GM12878 (cell line): ENCODE results near the gene UQCC5.

Experiments used
- EZH2 ChIP-seq: IDR thresholded peaks from 2 replicates; pipeline ENCODE4 v1.6.1; 2012; ENCODE audit warnings: low read depth, mild to moderate bottlenecking, control low read depth, inconsistent platforms, low read length, borderline replicate concordance; ENCODE audit not compliant: control insufficient read depth
- FOS ChIP-seq: IDR thresholded peaks from 3 replicates; pipeline ENCODE4 v1.6.1; 2011; ENCODE audit warnings: borderline replicate concordance; ENCODE audit not compliant: insufficient read length; ENCODE audit errors: extremely low read depth
- NR2C2 ChIP-seq: IDR thresholded peaks from 2 replicates; pipeline ENCODE4 v1.6.1; 2011; ENCODE audit warnings: borderline replicate concordance, low read depth; ENCODE audit not compliant: control insufficient read depth, insufficient read length
- PAX5 ChIP-seq: IDR thresholded peaks from 2 replicates; pipeline ENCODE4 v1.6.1; 2011; ENCODE audit warnings: low read depth, low read length, borderline replicate concordance
- POLR2A ChIP-seq: IDR thresholded peaks from 2 replicates; pipeline ENCODE4 v1.6.1; 2011; ENCODE audit warnings: low read depth, mild to moderate bottlenecking, low read length
- POLR2AphosphoS5 ChIP-seq: IDR thresholded peaks from 2 replicates; pipeline ENCODE4 v1.6.1; 2011; ENCODE audit warnings: mild to moderate bottlenecking, low read length, inconsistent platforms
- SIN3A ChIP-seq: IDR thresholded peaks from 2 replicates; pipeline ENCODE4 v1.6.1; 2012; ENCODE audit warnings: low read depth, low read length, improper control_type of control experiment
- SPI1 ChIP-seq: IDR thresholded peaks from 2 replicates; pipeline ENCODE4 v1.6.1; 2011; ENCODE audit warnings: low read depth, mild to moderate bottlenecking, low read length, moderate library complexity, borderline replicate concordance; ENCODE audit not compliant: insufficient read depth
- TAF1 ChIP-seq: IDR thresholded peaks from 2 replicates; pipeline ENCODE4 v1.6.1; 2011; ENCODE audit warnings: mild to moderate bottlenecking, low read depth, low read length, borderline replicate concordance
- YBX1 ChIP-seq: fragments of 450-650 bp; IDR thresholded peaks from 2 replicates; pipeline ENCODE4 v1.6.1; 2016; ENCODE audit warnings: antibody characterized with exemption
- TF ChIP-seq, protein P1 (sequence below), 3 experiments: IDR thresholded peaks in 2 of 3; conservative IDR thresholded peaks in 1 of 3; 2 replicates each; pipeline ENCODE4 v1.5.1; 2011; ENCODE audit warnings: low read depth in 3 of 3, low read length in 3 of 3, mild to moderate bottlenecking in 3 of 3, control low read depth in 2 of 3, moderate library complexity in 2 of 3, inconsistent platforms in 1 of 3, mixed read lengths in 1 of 3; ENCODE audit not compliant: control insufficient read depth in 2 of 3, insufficient read depth in 1 of 3; ENCODE audit errors: extremely low read depth in 1 of 3
- TF ChIP-seq, protein P2 (sequence below): fragments of 450-650 bp; IDR thresholded peaks from 2 replicates; pipeline ENCODE4 v1.6.1; 2014; ENCODE audit warnings: mild to moderate bottlenecking

DNA sequence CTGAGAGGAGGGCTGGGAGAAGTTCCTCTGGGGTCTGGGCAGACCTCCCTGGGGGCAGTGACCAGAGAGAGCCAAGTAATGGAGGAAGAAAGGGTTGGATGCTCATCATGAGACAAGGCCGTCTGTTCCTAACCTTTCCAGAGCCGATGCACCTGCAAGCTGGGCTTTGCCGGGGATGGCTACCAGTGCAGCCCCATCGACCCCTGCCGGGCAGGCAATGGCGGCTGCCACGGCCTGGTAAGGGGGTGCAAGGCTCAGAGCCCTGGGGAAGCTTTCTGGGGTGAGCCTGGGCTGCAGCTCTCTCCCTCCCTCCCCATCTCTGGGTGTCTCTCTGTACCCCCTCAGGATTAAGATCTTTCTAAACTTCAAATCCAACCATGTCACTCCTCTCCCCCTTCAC lies 24.9 kb upstream of the UQCC5 start:
- TF ChIP-seq POLR2AphosphoS5 (no peak), YBX1 (no peak), NR2C2 (no peak), TAF1 (no peak), SIN3A (no peak), SPI1 (no peak), FOS (no peak), POLR2A (no peak), PAX5 (no peak), EZH2 (no peak)
- TF ChIP-seq, protein P1, sequence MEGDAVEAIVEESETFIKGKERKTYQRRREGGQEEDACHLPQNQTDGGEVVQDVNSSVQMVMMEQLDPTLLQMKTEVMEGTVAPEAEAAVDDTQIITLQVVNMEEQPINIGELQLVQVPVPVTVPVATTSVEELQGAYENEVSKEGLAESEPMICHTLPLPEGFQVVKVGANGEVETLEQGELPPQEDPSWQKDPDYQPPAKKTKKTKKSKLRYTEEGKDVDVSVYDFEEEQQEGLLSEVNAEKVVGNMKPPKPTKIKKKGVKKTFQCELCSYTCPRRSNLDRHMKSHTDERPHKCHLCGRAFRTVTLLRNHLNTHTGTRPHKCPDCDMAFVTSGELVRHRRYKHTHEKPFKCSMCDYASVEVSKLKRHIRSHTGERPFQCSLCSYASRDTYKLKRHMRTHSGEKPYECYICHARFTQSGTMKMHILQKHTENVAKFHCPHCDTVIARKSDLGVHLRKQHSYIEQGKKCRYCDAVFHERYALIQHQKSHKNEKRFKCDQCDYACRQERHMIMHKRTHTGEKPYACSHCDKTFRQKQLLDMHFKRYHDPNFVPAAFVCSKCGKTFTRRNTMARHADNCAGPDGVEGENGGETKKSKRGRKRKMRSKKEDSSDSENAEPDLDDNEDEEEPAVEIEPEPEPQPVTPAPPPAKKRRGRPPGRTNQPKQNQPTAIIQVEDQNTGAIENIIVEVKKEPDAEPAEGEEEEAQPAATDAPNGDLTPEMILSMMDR (IDR thresholded peaks at IDR 0.05 in 2 of 3, conservative IDR thresholded peaks at IDR 0.05 in 1 of 3; ENCODE audit: control insufficient read depth in 2 of 3, extremely low read depth in 1 of 3, insufficient read depth in 1 of 3, low read depth in 3 of 3, low read length in 3 of 3), result no peak
- TF ChIP-seq, protein P2, sequence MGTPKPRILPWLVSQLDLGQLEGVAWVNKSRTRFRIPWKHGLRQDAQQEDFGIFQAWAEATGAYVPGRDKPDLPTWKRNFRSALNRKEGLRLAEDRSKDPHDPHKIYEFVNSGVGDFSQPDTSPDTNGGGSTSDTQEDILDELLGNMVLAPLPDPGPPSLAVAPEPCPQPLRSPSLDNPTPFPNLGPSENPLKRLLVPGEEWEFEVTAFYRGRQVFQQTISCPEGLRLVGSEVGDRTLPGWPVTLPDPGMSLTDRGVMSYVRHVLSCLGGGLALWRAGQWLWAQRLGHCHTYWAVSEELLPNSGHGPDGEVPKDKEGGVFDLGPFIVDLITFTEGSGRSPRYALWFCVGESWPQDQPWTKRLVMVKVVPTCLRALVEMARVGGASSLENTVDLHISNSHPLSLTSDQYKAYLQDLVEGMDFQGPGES, result no peak
